Natural killer cell (primary cell): ENCODE data around the gene ART1. TPM values are rescaled to one million over a fixed set of nuclear protein-coding genes. Genes with fewer than 3 reads are reported as not detected.

Experiments
- ATAC-seq, 3 donors: fragments of 150-1000 bp in 2 of 3; fragments of 200-7000 bp in 1 of 3; cut with Tn5 transposase; 1 replicate in 1 of 3; 2 replicates in 2 of 3; pipeline ENCODE4 v1.10.0; 2021; ENCODE audit warnings: mild to moderate bottlenecking in 2 of 3, moderate library complexity in 2 of 3
- DNase-seq, 2 donors: peaks; one replicate each; pipeline versions ENCODE4 v3.0.0 to v3.0.0-alpha.2; 2013 to 2021; ENCODE audit warnings: mixed read lengths in 1 of 2
- H3K27ac ChIP-seq: one replicate; pipeline ENCODE4 v1.5.1; 2013; ENCODE audit warnings: mild to moderate bottlenecking, low read length
- H3K27me3 ChIP-seq: one replicate; pipeline ENCODE4 v1.6.1; 2013; ENCODE audit warnings: low read length; ENCODE audit not compliant: control insufficient read depth, insufficient read depth
- H3K36me3 ChIP-seq: one replicate; pipeline ENCODE4 v1.6.1; 2013; ENCODE audit warnings: low read length; ENCODE audit not compliant: control insufficient read depth, insufficient read depth
- H3K4me1 ChIP-seq: one replicate; pipeline ENCODE4 v1.6.1; 2013; ENCODE audit warnings: low read length; ENCODE audit not compliant: control insufficient read depth, insufficient read depth
- H3K4me3 ChIP-seq: one replicate; pipeline ENCODE4 v1.5.1; 2013; ENCODE audit warnings: low read length
- H3K9me3 ChIP-seq: one replicate; pipeline ENCODE4 v1.6.1; 2013; ENCODE audit warnings: low read length; ENCODE audit not compliant: control insufficient read depth, insufficient read depth
- H3K27ac Mint-ChIP-seq, 2 donors: one replicate each; pipeline ENCODE4 v1.8.0; 2022; ENCODE audit warnings: mild to moderate bottlenecking in 2 of 2, mixed read lengths in 2 of 2, moderate library complexity in 1 of 2
- H3K27me3 Mint-ChIP-seq, 2 donors: one replicate each; pipeline ENCODE4 v1.8.0; 2022; ENCODE audit warnings: low read depth in 2 of 2, mixed read lengths in 2 of 2
- H3K36me3 Mint-ChIP-seq: one replicate; pipeline ENCODE4 v1.8.0; 2022; ENCODE audit warnings: mixed read lengths
- H3K4me1 Mint-ChIP-seq, 2 donors: one replicate each; pipeline ENCODE4 v1.8.0; 2022; ENCODE audit warnings: mixed read lengths in 2 of 2
- H3K4me3 Mint-ChIP-seq: one replicate; pipeline ENCODE4 v1.8.0; 2022; ENCODE audit warnings: mild to moderate bottlenecking, moderate library complexity, mixed read lengths
- H3K9me3 Mint-ChIP-seq, 2 donors: one replicate each; pipeline ENCODE4 v1.8.0; 2022; ENCODE audit warnings: mixed read lengths in 2 of 2
- CTCF ChIP-seq: fragments of 200-600 bp; IDR thresholded peaks from one replicate; pipeline ENCODE4 v1.8.0; 2022; ENCODE audit warnings: antibody characterized with exemption
- WGBS: methylation state at CpG from one replicate; pipeline ENCODE4 v1.1.7; 2013; ENCODE audit warnings: missing lambda C conversion rate; ENCODE audit not compliant: insufficient coverage; 5-methylcytosine and 5-hydroxymethylcytosine counted together
- intact Hi-C: fragments of 100-400 bp; cut with micrococcal nuclease; formaldehyde crosslinking; loops from one replicate; pipeline ENCODE4 v1.14.2; 2022
- total RNA-seq, 4 donors: library from RNA; stranded (reverse); fragments of 120-200 nt in 1 of 4; gene quantifications; one replicate each; pipeline versions ENCODE4 v1.2.3 to v1.2.4, GENCODE V29; 2013 to 2022

Gene ART1
- total RNA-seq, 3 donors from 2014 or later (not counting 1 experiment from before 2014, with no cell fraction given), result not detected

DNA sequence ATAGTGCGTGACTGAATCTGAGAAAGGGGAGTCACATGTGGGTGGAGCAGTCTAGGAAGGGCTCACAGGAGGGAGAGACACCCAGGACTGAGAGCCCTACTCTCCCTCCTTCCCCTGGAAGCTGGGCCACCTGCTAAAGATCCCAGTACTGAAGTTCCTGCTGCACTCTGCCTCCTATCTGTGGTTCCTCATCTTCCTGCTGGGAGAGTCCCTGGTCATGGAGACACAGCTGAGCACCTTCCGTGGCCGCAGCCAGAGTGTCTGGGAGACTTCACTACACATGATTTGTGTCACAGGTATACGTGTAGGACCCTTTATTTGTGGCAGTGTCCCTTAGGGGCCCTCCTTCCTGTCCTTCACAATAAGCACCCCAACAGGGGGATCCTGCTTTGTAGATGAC lies 22.4 kb upstream of the ART1 start:
- intact Hi-C loops, result no loop called here
- Mint-ChIP-seq H3K4me3 (no peak overlapping the region), H3K9me3 (no peaks in the 10 kb centered on the region), H3K4me1 (peaks cover 8 to 12% of the 10 kb centered on the region in 2 donors), H3K27ac (no peak overlapping the region), H3K27me3 (peaks cover 4 to 7% of the 10 kb centered on the region in 2 donors), H3K36me3 (no peaks in the 10 kb centered on the region)
- DNase-seq (no peak), ATAC-seq (no peak)
- no peak for TF ChIP-seq CTCF
- Histone ChIP-seq H3K27me3 (no peaks in the 10 kb centered on the region), H3K27ac (no peak overlapping the region), H3K36me3 (no peaks in the 10 kb centered on the region), H3K4me3 (no peak overlapping the region), H3K9me3 (no peaks in the 10 kb centered on the region), H3K4me1 (peaks cover 7% of the 10 kb centered on the region)
- WGBS, result 68% methylated on average over 4 of the region's 4 CpGs

- no peak for TF ChIP-seq CTCF
- intact Hi-C loops, result no loop called here
- 94% methylated on average over 5 of the region's 5 CpGs for WGBS
- H3K27me3 Mint-ChIP-seq, result peaks cover 4 to 7% of the 10 kb centered on the region in 2 donors
- H3K27me3 ChIP-seq, result no peaks in the 10 kb centered on the region
- H3K36me3 ChIP-seq, result no peaks in the 10 kb centered on the region
- H3K9me3 ChIP-seq, result no peaks in the 10 kb centered on the region
- peaks cover 7% of the 10 kb centered on the region for H3K4me1 ChIP-seq
- DNase-seq (no peak), ATAC-seq (no peak)
- H3K27ac ChIP-seq, result no peak overlapping the region
- no peak overlapping the region for H3K27ac Mint-ChIP-seq
- no peaks in the 10 kb centered on the region for H3K9me3 Mint-ChIP-seq
- H3K36me3 Mint-ChIP-seq, result no peaks in the 10 kb centered on the region
- peaks cover 8 to 12% of the 10 kb centered on the region in 2 donors for H3K4me1 Mint-ChIP-seq
- H3K4me3 ChIP-seq, result no peak overlapping the region
- H3K4me3 Mint-ChIP-seq, result no peak overlapping the region
These were observed 21.8 kb upstream of the ART1 start for GRCh38 chr11:3623121-3623520.

DNA sequence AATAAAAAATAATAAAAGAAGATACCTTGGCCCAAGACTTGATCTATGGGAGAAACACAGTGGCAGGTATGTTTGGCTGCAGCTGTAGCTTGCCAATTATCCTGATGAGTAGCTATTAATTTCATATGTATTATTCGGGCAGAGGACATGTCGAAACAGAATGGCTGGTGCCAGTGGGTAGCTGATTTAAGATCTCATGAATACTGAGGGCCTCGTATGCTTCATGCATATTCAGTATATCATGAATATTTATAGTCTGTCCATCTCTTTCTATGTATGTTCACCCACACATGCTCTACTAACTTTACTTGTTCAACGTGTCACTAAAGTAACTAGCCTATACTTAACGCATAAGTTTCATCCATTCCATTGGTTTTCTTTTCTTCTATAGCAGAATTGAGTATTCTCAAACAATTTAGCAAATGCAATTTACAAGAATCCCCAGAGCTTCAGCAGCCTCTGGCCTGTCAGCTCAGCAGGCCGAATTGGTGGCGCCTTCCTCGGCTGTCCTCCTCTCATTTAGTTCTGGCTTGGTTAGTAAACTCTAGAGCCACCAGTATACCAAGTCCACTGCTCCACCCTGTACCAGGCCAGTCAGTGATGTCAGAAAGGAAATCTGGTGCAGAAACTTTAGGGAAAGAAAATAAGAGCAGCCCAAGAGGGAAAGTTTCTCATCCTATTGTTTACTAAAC lies 21.0 kb upstream of the ART1 start:
- H3K4me3 ChIP-seq, result no peak overlapping the region
- H3K4me3 Mint-ChIP-seq, result no peak overlapping the region
- no peak for ATAC-seq
- H3K36me3 Mint-ChIP-seq, result no peaks in the 10 kb centered on the region
- peaks cover 8 to 12% of the 10 kb centered on the region in 2 donors for H3K4me1 Mint-ChIP-seq
- H3K36me3 ChIP-seq, result no peaks in the 10 kb centered on the region
- H3K27ac ChIP-seq, result no peak overlapping the region
- H3K9me3 ChIP-seq, result no peaks in the 10 kb centered on the region
- no peak overlapping the region for H3K27ac Mint-ChIP-seq
- TF ChIP-seq CTCF, result no peak
- H3K4me1 ChIP-seq, result peaks cover 7% of the 10 kb centered on the region
- WGBS, result 79% methylated on average over 8 of the region's 8 CpGs
- no peak for DNase-seq
- intact Hi-C loops, result no loop called here
- H3K9me3 Mint-ChIP-seq, result no peaks in the 10 kb centered on the region
- no peaks in the 10 kb centered on the region for H3K27me3 ChIP-seq
- peaks cover 7% of the 10 kb centered on the region in 2 donors for H3K27me3 Mint-ChIP-seq
